T-helper 2 cell (primary cell): ENCODE measurements around the gene ADRM1.

ENCODE experiments used
- DNase-seq, 5 experiments: peaks; one replicate each; pipeline versions ENCODE4 v3.0.0 to v3.0.0-alpha.2; 2012 to 2022
- total RNA-seq, 2 donors: gene quantifications; one replicate each; lab custom pipeline; 2026; lab: John Stamatoyannopoulos, UW

ADRM1 gene, protein sequence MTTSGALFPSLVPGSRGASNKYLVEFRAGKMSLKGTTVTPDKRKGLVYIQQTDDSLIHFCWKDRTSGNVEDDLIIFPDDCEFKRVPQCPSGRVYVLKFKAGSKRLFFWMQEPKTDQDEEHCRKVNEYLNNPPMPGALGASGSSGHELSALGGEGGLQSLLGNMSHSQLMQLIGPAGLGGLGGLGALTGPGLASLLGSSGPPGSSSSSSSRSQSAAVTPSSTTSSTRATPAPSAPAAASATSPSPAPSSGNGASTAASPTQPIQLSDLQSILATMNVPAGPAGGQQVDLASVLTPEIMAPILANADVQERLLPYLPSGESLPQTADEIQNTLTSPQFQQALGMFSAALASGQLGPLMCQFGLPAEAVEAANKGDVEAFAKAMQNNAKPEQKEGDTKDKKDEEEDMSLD
- 41.3 to 50.2 reads per million in 2 donors for total RNA-seq

DNA sequence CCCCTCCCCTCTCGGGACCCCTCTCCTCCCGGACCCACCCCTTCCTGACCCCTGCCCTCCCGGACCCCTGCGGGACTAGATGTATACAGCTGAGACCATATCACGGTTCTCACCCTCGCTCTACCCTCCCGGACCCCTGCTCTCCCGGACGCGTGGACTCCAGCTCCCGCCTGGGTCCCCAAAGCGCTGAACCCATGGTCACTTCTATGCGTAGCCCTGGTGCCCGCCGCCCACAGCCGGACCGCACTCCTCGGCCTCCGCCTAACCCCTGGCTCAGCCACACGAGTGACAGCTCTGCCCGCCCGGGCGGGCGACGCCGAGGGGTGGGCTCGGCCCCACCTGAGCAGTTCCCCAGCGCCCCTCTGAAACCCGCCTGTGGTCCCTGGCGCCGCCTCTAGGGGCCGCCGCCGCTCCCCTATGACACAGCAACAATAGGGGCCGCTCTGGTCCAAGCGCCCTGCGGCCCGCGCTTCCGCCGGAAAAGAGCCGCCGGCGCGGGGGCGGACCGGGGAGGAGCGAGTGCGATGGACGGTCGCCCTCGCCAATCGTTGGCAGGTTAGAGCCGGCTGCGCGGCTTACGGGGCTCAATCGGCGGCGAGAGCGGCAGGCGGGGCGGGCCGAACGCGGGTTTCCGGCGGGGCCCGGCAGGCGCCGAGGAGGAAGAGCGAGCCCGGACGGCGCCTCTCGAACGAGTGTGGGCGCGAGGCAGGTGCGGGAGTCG, at the start of gene ADRM1:
TSS of gene ADRM1 (plus strand) at position 657 of the 721 bp plus-strand sequence. CDS start 572 bp downstream, outside the sequence.
- DNase-seq: peak; percentile 91 to 98 (median 95)

DNA sequence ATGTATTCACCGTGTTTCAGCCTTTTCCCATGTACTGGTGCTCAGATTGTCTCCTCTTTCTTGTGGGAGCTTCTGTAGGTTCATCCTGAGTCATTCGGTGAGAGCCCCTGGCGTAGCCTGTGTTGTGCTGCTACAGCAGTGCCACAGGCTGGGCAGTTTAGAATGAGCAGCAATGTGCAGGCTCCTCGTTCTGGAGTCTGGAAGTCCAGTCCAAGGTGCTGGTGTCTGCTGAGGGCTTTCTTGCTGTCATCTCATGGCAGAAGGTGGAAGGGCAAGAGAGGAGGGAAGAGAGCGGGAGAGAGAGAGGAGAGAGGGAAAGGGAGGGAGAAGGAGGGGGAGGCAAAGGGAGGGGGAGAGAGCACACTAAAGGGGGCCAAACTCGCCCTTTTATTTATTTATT, 49.4 kb upstream of the ADRM1 start:
- DNase-seq: no peak

DNA sequence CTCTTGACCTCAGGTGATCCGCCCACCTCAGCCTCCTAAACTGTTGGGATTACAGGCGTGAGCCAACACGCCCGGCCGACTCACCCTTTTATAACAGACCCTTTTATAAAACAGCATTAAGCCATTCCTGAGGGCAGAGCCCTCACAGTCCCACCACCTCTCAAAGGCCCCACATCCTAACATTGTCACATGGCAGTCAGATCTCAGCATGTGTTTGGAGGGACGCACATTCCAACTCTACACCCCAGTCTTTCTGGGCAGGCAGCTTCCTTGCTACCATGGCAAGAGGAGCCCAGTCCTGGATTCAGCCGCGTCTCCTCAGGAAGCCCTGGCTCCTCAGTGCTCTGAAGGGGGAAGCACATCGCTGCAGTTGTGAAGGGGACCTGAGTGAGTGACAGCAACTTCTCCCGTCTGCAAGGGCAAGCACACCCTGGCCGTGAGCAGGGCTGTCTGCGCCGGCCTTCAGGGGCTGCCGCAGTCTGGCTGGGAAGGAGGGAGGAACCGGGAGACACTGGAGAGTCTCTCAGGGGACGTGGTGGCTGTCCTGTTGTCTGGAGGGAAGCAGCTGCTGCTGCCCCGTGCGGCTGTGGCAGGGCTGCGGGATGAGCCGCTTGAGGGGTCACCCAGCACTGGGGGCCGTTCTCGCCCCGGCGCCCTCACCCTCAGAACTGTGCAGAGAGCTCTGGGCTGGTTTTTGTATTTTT, 48.6 kb upstream of the ADRM1 start:
- DNase-seq: no peak

DNA sequence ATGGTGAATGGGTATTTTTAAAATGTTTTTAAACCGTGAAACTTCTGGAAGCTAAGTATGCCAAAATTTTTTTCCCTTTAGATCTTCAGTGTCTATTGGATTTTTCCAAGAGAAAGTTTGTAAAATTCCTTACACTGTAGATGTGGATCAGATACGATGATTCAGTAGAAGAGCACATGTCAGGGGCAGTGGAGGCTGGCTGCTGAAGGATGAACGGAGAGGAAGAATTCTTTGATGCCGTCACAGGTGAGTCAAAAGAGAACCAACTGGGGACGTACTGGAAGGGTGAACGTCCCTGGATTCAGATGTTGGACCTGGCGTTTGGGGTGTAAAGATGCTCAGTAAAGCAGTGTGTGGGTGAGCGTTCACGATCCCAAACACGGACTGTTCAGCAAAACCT, 46.8 kb upstream of the ADRM1 start:
- no peak for DNase-seq

DNA sequence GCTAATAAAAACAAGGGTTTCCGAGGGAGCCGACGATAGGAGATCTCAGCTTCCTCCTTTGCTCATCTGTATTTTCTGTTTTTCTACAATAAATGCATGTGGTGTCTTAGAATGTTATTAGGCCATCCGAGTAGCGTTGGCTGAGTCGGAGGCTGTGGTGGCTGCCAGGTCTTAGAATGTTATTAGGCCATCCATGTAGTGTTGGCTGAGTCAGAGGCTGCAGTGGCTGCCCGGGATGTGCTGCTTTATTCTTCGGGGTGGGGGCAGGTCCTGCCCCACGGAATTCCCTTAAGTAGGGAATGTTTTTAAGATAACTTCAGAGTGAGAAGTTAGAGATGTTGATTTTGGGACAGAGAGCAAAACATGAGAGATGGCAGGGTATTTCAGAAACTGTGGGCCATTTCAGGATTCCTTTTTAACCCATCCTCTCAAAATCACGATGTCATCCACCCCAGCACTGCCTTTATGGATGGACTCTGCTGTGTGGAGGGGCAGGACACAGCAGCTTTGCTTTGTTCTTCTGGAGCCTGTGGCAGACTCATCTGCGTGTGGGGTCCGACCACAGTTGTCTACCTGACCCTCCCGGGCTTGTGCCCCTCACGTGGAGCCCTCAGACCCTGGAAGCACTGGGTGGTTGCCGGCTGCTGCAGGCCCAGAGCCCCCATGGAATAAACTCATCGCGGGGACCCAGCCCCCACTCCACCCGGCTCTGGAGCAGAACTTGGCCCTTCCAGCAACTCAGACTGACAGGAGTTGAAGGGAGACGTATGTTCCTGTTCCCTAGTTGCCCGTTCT, 44.1 kb upstream of the ADRM1 start:
- DNase-seq: no peak

DNA sequence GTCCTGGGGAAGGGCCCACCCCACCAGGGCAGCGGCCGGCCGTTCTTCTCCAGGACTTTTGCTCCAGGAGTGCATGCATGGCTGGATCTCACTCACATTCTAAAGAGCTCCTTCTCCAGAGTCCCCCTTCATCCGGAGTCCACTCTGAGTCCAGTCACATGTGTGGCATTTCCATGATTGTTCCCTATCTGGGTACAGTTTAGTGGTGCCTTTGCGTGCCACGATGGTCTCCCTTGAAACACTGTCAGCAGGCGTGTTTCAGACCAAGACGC, 43.6 kb upstream of the ADRM1 start:
- no peak for DNase-seq

DNA sequence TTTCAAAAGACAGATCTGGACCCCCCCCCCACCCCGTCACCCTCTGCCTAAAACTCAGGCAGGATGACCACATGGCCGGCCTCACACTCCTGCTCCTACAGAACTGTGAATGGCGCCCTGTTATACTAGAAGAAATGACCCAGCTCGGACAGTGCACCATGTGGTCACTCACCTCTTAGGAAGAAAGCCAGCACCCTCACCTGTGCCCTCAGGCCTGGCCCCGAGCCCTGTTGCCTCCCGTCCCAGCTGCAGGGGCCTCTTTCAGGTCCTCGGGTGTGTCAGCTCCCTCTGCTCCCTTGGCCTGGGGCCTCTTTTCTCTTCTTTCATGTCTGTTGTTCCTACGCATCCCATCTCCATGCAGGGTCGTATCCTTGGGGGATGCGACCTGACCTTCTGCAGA, 40.7 kb upstream of the ADRM1 start:
- DNase-seq: no peak

DNA sequence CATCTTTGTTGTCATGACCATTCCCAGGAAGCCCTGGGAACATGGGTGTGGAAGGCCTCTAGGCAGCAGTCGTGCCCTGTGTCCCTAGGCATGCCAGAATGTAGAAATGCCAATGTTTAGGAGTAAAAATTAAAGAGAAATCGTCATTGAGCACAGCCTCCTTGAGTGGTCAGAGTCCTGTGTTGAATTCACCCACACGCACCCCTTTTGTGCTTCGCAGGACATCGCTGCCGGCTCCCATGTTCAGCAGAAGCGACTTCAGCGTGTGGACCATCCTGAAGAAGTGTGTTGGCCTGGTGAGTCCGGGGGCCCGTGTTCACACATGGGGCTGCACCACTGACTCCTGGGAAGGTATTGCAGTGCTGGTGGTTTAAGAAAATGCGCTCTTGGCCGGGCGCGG, 39.4 kb upstream of the ADRM1 start:
- DNase-seq: no peak

DNA sequence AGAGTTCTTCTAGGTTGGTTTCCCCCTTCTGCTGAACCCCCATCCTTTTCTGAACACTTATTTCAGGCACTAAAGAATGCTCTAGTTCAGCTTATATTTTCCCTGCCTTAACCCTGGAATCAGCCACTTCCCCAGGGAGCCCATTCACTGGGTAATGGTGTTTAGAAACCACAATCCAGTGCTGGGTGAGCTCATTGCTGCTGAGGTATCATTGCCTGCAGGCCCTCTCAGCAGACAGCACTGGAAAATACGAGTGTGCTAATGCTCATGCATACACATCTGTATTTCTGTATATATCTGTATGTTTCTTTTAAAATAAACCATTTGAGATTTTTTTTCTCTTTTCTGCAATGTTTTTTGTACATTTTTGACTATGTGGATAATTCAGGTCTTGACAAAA, 37.4 kb upstream of the ADRM1 start:
- DNase-seq: no peak

DNA sequence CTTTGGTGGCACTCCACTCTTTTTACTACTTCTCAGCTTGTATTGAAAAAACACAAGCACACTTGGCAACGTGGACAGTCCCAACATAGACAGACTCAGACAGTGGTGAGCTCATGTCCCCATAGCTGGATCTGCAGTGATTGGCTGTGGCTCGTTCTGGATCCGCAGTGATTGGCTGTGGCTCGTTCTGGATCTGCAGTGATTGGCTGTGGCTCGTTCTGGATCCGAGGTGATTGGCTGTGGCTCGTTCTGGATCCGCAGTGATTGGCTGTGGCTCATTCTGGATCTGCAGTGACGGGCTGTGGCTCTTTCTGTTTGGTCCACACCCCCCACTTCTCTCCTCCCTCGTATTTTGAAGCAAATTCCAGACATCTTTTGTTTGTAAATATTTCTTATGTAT, 36.5 kb upstream of the ADRM1 start:
- peak in 1 of 5 experiments; percentile 38 for DNase-seq

DNA sequence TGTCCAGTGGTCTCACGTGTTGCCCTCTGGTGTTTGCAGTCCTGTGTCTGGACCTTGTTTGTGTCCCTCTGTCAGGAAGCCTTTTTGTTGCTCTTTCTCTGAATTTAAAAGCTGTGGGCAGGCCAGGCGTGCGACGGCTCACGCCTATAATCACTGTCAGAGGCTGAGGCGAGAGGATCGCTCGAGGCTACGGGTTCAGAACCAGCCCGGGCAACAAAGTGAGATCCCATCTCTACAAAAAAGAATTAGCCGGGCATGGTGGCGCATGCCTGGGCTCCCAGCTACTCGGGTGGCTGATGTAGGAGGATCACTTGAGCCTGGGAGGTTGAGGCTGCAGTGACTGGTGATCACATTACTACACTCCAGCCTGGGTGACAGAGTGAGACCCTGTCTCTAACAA, 35.9 kb upstream of the ADRM1 start:
- DNase-seq: no peak

DNA sequence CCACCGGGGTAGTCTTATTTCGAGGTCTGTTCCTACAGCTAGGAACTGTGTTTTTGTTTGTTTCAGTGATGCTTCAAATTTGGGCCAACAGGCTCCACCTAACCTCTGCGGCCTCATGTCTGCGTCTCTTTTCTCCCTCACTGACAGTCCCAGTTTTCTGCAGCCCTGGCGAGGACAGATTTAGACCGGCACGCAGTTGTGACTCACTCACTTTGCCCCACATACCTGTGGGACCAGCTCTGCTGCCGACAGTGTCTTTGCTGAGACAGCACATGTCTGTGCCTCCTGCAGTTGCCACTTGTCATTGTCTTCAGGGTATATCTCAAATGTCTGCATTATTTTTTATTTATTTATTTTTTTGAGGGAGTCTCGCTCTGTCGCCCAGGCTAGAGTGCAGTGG, 35.3 kb upstream of the ADRM1 start:
- DNase-seq: no peak

DNA sequence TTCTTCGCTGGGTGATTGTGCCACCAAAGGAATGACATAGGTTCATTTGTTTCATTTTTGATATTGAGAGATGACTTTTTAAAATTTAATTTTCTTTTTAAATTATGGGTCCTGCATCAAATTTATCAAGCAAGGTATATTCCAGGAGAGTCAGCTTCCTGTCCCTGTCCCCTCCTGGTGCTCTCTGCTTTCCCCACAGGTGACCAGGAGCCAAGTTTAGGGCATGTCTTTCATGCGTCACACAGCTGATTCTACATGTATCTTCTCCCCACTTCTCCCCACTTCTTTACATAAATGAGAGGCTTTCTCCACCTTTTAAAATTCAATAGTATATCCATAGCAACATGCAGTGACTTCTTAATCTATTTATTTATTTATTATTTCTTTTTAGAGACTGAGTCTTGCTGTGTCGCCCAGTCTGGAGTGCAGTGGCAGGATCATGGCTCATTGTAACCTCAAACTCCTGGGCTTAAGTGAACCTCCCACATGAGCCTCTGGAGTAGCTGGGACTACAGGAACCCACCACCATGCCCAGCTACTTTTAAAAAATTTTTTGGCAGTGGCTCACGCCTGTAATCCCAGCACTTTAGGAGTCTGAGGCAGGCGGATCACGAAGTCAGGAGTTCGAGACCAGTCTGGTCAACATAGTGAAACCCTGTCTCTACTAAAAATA, 34.4 kb upstream of the ADRM1 start:
- DNase-seq: no peak

DNA sequence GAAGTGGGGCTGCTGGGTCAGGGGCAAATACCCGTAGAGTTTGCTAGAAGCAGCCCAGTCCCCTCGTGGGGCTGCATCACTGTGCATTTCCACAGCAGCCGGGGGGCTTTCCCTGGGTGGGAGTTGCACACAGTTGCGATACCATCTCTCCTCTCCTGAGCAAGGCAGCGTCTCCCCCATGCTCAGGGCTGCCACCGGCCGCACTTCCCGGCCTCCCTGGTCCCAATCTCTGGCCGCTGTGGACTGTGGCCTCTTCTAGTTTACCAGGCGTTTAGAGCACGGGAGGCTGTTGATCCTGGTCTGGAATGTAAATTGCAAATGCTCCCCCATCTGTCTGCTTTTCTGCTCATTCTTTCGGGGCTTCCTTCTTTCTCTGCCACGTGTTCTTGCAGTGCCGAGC, 33.4 kb upstream of the ADRM1 start:
- no peak for DNase-seq

DNA sequence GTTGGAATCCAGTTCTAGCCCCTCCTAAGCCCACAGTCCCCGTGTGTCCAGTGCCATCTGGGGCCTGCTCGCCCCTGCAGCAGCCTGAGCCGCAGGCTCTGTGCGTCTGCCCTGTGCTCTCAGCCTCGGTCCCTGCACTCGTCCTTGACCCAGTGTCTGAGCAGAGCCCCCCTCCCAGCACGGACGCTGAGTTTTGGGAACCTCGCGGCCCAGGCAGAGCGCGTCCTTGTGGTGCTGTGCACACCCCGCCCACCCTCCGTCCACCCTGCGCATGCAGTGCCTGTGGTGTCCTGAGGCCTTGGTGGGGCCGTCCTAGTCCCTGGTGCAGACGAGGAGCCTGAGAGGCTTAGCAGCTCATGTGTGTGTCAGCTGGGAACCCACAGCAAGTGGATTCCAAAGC, 32.9 kb upstream of the ADRM1 start:
- DNase-seq: no peak

DNA sequence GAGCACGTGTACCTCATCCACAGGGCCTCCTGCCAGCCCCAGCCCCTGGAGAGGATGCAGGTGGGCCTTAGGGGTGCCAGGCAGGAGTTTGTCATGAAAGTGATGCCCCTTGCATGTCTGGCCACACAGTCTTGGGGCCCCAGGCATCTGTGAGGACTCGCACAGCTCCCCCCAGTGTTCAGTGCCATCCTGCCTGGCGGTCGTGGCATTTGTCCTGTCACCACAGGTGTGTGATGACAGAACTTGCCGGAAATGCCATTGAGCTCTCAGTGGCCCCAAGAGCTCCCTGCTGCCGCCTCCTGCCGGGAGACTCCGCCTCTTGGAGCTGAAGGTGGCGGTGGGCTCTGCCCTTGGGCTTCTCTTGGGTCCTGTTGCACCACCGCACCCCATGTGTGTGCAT, 30.6 kb upstream of the ADRM1 start:
- no peak for DNase-seq

DNA sequence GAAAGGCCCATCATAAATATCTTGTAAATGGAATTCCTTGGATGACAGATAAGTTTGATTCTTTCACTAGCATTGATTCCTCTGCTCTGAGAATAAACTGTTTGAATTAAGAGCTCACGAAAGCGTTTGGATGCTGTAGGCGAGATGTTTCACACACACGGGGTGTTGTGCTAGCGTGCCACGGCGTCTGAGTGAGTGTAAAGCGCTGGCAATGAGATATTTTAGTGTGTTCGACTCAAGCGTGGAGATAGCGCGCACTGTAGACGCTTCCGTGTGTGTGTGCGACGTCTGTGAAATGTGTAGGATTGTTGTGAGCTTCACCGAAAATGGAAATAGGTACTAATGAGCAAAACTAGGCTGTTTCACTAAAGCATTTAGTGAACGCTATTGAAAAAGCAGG, 29.4 kb upstream of the ADRM1 start:
- no peak for DNase-seq

DNA sequence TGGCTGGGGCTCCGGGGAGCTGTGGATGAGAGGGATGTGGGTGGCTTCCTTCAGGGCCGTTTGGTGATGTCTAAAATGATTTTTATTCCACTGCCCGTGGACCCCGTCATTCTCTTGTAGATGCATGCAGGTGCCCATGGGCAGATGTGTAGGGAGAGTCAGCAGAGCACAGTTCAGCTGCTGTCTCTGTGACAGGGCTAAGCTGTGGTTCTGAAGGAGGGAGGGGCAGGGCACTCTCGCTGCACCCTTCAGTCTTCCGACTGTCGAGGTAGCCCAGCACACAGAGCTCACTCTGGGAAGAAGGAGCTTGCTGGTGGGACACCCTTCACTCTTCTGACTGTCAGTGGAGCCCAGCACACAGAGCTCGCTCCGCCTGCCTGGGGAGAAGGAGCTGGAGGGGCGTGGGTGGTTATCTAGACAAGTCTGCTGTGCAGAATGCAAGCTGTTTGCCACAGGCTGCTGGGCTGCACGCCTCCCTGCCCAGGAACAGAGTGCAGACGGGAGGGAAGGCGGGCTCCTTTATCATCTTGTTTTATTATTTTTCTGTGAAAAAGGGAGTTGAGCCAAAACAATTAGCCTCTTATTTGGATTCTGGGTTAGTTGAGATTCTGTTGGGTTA, 28.4 kb upstream of the ADRM1 start:
- DNase-seq: no peak

DNA sequence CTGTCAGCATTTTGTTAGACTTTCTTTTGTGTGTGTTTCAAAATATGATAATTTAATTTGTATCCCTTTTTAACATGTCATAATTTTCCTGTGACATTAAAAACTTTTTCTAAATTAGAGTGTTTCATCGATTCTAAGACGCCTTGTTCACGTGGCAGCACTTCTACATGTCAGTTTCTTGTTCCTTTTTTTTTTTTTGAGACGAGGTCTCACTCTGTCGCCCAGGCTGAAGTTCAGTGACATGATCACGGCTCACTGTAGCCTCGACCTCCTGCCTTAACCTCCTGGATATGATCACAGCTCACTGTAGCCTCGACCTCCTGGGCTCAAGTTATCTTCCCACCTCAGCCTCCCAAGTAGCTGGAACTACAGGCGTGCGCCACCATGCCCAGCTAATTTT, 27.6 kb upstream of the ADRM1 start:
- DNase-seq: no peak

DNA sequence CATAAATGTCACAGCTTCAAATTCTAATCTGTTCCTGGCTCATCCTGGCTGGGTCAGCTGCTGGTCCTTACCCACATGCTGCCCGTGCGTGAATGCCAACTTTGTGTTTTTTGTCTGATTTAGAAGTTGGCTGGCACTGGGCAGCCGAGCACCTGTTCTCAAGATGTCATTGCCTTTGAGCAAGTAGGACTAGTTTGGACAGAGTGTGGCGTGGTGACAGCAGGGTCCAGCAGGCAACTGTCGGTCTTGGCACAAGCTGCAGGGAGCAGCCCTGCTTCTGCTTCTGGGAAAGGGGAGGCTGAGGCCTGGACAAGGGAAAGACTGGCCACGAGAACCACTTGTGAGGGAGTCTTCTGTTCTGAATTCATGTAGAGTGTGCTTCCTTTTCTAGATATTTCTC, 26.4 kb upstream of the ADRM1 start:
- DNase-seq: no peak

DNA sequence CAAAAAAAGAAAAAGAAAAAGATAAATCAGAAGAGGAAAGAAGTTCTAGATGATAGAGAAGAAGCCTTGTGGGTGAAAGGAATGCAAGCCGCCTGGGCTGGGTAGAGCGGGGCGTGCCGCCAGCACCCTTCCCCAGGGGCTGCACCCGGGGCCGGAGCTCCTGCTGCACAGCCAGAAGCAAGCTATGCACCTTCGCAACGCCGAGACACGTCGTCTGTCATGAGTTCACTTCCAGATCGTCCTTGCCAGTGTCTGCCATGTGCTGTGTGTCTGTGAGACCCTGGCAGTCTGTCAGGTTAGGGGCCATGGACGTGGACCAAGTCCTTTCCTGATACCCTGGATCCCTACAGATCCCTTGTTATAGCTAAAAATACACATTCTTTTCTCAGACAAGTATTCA, 25.5 kb upstream of the ADRM1 start:
- DNase-seq: no peak

DNA sequence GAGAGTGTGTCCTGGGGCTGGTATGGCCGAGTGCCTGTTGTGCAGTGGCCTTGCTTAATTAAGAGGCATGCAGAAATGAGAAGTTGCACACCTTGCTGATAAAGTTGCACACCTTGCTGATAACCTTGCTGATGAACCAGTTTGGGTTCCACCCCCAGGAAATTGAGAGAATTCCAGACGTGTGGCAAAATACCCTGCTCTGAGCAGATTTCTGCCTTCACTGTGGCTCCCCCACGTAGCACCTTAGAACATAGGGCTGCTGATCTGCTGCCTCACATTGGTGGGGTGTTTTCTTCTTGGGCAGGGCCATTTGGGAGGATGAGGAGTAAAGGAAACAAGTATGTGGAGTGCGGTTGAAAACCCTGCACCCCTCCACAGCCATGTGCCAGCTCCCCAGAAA, 22.5 kb upstream of the ADRM1 start:
- DNase-seq: no peak
